ENCODE results near the gene SLC22A23. TPM values are rescaled to one million over a fixed set of nuclear protein-coding genes. Genes with fewer than 3 reads are reported as not detected.

SLC22A23 gene
- total RNA-seq, 1 experiment from 2014 or later: 6.8 TPM

DNA sequence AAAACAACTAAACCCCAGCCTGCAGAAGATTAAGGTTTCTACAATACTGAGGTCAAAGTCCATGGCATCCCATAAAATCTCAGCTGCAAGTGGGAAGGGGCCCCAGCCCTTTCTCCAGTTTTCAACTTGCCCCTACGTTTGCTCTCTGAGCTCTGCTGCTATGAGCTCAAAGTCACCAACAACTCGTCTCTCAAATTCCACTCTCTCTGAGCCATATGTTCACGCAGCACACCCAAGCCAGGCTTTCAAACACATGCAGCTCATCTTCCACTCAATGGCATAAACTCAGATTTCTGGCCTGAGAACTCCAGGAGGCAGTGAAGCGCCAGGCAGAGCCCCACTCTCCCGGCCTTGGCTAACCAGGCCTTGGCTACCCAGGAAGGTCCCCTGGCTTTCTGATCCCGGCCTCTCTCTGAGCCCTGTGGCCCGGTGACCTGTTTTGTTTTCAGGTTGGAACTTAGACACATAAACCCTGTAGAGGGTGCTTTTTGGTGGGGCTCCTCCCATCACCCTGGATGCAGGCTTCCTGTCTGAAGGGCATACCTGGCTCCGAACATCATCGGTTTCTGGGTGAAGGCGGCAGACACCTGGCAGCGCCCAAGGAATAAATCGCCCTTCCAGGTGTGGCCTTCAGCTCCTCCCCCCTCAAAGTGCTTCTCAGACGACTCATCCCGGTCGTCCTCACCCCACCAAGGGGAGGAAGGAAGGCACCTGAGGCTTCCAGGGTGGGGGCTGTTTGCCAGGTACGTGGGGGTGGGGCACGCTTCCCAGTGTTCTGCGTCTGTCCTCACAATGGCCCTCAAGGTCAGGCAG is 12.4 kb downstream of the SLC22A23 start:
- Histone ChIP-seq H4K8ac (replicated peaks; ENCODE audit: insufficient read length, low read depth, low read length) (no peak overlapping the region), H2BK15ac (ENCODE audit: low read depth, low read length) (no peak overlapping the region), H2AFZ (ENCODE audit: low read length) (no peak overlapping the region), H2BK12ac (ENCODE audit: insufficient read length, low read depth, low read length) (no peak overlapping the region), H2BK120ac (ENCODE audit: low read depth, low read length, poor library complexity, severe bottlenecking) (no peak overlapping the region), H4K91ac (ENCODE audit: insufficient read length, low read depth, low read length) (no peak overlapping the region), H3K56ac (ENCODE audit: insufficient read length, low read depth, low read length) (no peak overlapping the region), H3K4ac (ENCODE audit: low read depth, low read length) (no peak overlapping the region), H2BK5ac (ENCODE audit: insufficient read length, low read length) (no peak overlapping the region), H3K27me3 (ENCODE audit: insufficient read depth, low read length) (no peaks in the 10 kb centered on the region), H3T11ph (ENCODE audit: low read length) (no peak overlapping the region), H3K23me2 (ENCODE audit: insufficient read length, low read depth, low read length, poor library complexity, severe bottlenecking) (no peaks in the 10 kb centered on the region), H4K5ac (ENCODE audit: insufficient read length, low read depth, low read length) (no peak overlapping the region), H4K20me1 (ENCODE audit: control insufficient read depth, insufficient read depth, insufficient read length) (no peaks in the 10 kb centered on the region), H3K79me2 (ENCODE audit: insufficient read depth, low read length) (peaks cover 18% of the 10 kb centered on the region; the same call in 1 of the 2 replicates), H3K23ac (ENCODE audit: insufficient read length, low read depth, low read length) (no peak overlapping the region), H3K79me1 (ENCODE audit: insufficient read depth, low read depth, low read length, poor library complexity, severe bottlenecking) (peaks cover 6% of the 10 kb centered on the region), H3K18ac (ENCODE audit: insufficient read length, low read depth, low read length) (no peak overlapping the region), H3K27ac (ENCODE audit: insufficient read length, low read depth, low read length) (no peak overlapping the region), H2BK20ac (ENCODE audit: low read depth, low read length, poor library complexity, severe bottlenecking) (no peak overlapping the region), H3K9me3 (ENCODE audit: control insufficient read depth, low read depth, low read length) (no peaks in the 10 kb centered on the region), H3K14ac (ENCODE audit: insufficient read depth, low read length) (no peak overlapping the region), H3K4me2 (ENCODE audit: insufficient read depth, insufficient read length, low read length) (no peak overlapping the region), H3K4me1 (ENCODE audit: insufficient read depth, low read length) (peaks cover 2% of the 10 kb centered on the region; the same call in 1 of the 2 replicates), H2AK5ac (ENCODE audit: insufficient read length, low read length) (no peak overlapping the region), H3K9ac (ENCODE audit: extremely low read depth, insufficient read length, low read length) (no peak overlapping the region)
- no CpG with 5 or more reads among the region's 18 CpGs for WGBS (ENCODE audit: extremely low coverage, insufficient read length, low lambda C conversion rate)
- H3K27ac Mint-ChIP-seq: peak overlapping the region in 2 of 3 experiments; percentile 2 to 53; a peak in 4 of 7 replicates
- peaks cover 24 to 28% of the 10 kb centered on the region in 2 experiments for H3K4me1 Mint-ChIP-seq
- H3K27me3 Mint-ChIP-seq (ENCODE audit: low read depth): no peaks in the 10 kb centered on the region
- H3K36me3 Mint-ChIP-seq (ENCODE audit: insufficient read depth in 1 of 3, low read depth in 3 of 3): peaks cover 0 to 29% (median 0%) of the 10 kb centered on the region in 3 experiments; a peak in 5 of 7 replicates
- TF ChIP-seq, protein P1, sequence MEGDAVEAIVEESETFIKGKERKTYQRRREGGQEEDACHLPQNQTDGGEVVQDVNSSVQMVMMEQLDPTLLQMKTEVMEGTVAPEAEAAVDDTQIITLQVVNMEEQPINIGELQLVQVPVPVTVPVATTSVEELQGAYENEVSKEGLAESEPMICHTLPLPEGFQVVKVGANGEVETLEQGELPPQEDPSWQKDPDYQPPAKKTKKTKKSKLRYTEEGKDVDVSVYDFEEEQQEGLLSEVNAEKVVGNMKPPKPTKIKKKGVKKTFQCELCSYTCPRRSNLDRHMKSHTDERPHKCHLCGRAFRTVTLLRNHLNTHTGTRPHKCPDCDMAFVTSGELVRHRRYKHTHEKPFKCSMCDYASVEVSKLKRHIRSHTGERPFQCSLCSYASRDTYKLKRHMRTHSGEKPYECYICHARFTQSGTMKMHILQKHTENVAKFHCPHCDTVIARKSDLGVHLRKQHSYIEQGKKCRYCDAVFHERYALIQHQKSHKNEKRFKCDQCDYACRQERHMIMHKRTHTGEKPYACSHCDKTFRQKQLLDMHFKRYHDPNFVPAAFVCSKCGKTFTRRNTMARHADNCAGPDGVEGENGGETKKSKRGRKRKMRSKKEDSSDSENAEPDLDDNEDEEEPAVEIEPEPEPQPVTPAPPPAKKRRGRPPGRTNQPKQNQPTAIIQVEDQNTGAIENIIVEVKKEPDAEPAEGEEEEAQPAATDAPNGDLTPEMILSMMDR (conservative IDR thresholded peaks at IDR 0.05): no peak
- DNase-seq: no peak
- peaks cover 0 to 4% of the 10 kb centered on the region in 2 experiments; a peak in 2 of 5 replicates for H3K9me3 Mint-ChIP-seq
- no peak overlapping the region for H3K4me3 Mint-ChIP-seq
